Measurements from ENCODE around the gene ZC2HC1C.

DNA sequence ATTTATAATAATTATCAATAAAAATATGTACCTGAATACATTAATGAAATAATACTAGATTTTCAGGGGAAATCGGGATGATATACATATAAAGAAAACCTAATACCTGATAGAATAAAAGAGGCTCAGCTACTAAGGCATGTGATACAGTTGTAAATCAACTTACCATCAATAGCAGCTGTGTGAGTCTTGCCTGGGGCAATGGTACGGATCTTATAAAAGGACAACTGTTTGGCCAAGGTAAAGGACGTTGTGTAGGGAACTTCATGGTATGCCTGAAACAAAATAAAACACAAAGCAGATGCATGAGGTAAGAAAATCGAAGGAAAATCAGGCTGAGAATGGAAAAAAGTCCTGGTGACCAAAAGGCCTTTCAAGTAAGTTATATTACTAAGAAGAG is 32.0 kb downstream of the ZC2HC1C start:
- TF ChIP-seq CTCF (conservative IDR thresholded peaks at IDR 0.05) (no peak), EZH2 (IDR thresholded peaks at IDR 0.05; ENCODE audit: low read depth) (no peak)

Measured in PC-9 (cell line).